ENCODE data around the gene MPP3.
"Not testable (repeated sequence)": the region's sequence is repeated elsewhere in the genome, so short reads cannot be mapped to it uniquely, and the experiment has no call there.

Gene MPP3

GRCh38 chr17:43860077-43860725, 27.3 kb upstream of the MPP3 start:
- no peak for DNase-seq

GRCh38 chr17:43857957-43858600, 25.1 kb upstream of the MPP3 start:
- DNase-seq: no peak

- DNase-seq: no peak
Observed at GRCh38 chr17:43857141-43857540, 24.2 kb upstream of the MPP3 start.

GRCh38 chr17:43856141-43856540, 23.2 kb upstream of the MPP3 start:
- DNase-seq: no peak

GRCh38 chr17:43855061-43855460, 22.1 kb upstream of the MPP3 start:
- DNase-seq: no peak

GRCh38 chr17:43854498-43854897, 21.6 kb upstream of the MPP3 start:
- no peak for DNase-seq

- no peak for DNase-seq
Observed at GRCh38 chr17:43853546-43853945, 20.6 kb upstream of the MPP3 start.

GRCh38 chr17:43852571-43852970, 19.6 kb upstream of the MPP3 start:
- DNase-seq: no peak

- no peak for DNase-seq
Observed at GRCh38 chr17:43849116-43849515, 16.2 kb upstream of the MPP3 start.

- DNase-seq: no peak
Observed at GRCh38 chr17:43848601-43849000, 15.7 kb upstream of the MPP3 start.

GRCh38 chr17:43846963-43847371, 14.0 kb upstream of the MPP3 start, which contains the start of gene CD300LG:
Gene CD300LG (plus strand): TSS chr17:43847176. CDS start chr17:43847217, 41 bp downstream.
- DNase-seq: no peak

GRCh38 chr17:43846221-43846712, 13.3 kb upstream of the MPP3 start:
- DNase-seq: peak; percentile 82

- no peak for DNase-seq
Observed at GRCh38 chr17:43845766-43846165, 12.8 kb upstream of the MPP3 start.

GRCh38 chr17:43844241-43844640, 11.3 kb upstream of the MPP3 start:
- no peak for DNase-seq

- no peak for DNase-seq
Observed at GRCh38 chr17:43842975-43843325, 10.0 kb upstream of the MPP3 start.

GRCh38 chr17:43842091-43842974, 9.4 kb upstream of the MPP3 start:
- DNase-seq: not testable (repeated sequence)

GRCh38 chr17:43841282-43841681, 8.3 kb upstream of the MPP3 start:
- no peak for DNase-seq

GRCh38 chr17:43840814-43841213, 7.9 kb upstream of the MPP3 start:
- DNase-seq: no peak

- DNase-seq: no peak
Observed at GRCh38 chr17:43839670-43840108, 6.7 kb upstream of the MPP3 start.

- DNase-seq: no peak
Observed at GRCh38 chr17:43834106-43834505, 1.2 kb upstream of the MPP3 start.

GRCh38 chr17:43832168-43832975, 574 bp downstream of the MPP3 start:
- peak; percentile 9 for DNase-seq

- DNase-seq: no peak
Observed at GRCh38 chr17:43831633-43832032, 1.3 kb downstream of the MPP3 start.
